Measurements from ENCODE around the gene PROC.

GRCh38 chr2:127420039-127420864 lies 2.0 kb downstream of the PROC start:
- no peak for TF ChIP-seq POLR2A (IDR thresholded peaks at IDR 0.05; ENCODE audit: low read length)
- TF ChIP-seq GATA1 (IDR thresholded peaks at IDR 0.05; ENCODE audit: low read depth, low read length): no peak

Measured in erythroblast (primary cell).